ENCODE results near the gene GLIS2. TPM values are rescaled to one million over a fixed set of nuclear protein-coding genes. Genes with fewer than 3 reads are reported as not detected.

The GLIS2 gene
- total RNA-seq, 2 donors from 2014 or later = 0.16 to 0.80 TPM

- Mint-ChIP-seq H3K36me3 (peaks cover 8 to 11% of the 10 kb centered on the region in 2 donors), H3K9me3 (no peaks in the 10 kb centered on the region), H3K27ac (peak overlapping the region in 1 of 2 donors; percentile 72)
- ATAC-seq (peak in 1 of 2 donors; percentile 18), DNase-seq (ENCODE audit: low spot score in 2 of 2) (peak in 1 of 2 donors; percentile 35)
Measured at GRCh38 chr16:4314532-4315185, 1.2 kb upstream of the GLIS2 start.

DNA sequence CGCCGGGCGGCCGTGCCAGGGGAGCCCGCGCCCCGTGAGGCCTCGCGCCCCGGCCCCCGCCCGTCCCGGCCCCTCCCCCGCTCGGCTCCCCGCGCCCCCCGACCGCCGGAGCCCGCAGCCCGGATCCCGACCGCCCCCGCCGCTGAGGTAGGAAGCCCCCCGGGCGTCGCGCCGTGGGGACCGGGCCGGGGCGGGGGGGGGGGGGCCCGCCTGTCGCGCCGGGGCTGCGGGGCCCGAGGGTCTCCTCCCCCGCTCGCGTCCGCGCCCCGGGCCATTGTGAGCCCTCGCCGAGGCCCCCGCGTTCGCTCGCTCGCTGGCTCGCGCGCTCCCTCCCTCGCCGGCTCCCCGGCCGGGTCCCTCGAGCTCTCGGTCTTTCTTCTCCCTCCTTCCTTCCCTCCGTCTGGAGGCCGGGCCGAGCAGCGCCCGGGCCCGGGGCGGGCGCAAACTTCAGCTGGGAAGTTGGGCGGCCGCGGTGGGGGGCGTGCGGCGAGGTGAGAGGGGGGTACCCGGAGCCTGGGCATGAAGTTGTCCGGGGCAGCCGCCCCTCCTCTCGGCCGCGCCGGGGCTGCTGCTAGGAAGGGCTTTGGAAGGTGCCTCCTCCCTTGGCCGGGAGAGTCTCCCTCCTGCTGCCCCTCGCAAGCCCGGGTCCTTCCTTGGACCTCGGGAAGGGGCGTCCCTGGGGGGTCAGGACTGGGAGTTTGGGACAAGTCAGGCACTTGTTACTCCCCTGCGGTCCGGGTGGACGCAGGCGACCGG lies 419 bp downstream of the GLIS2 start:
- H3K9me3 Mint-ChIP-seq = no peaks in the 10 kb centered on the region
- peaks cover 8 to 11% of the 10 kb centered on the region in 2 donors for H3K36me3 Mint-ChIP-seq
- DNase-seq (ENCODE audit: low spot score in 2 of 2) (no peak), ATAC-seq (peak in 1 of 2 donors; percentile 11)
- no peak overlapping the region for H3K27ac Mint-ChIP-seq

- H3K9me3 Mint-ChIP-seq = no peaks in the 10 kb centered on the region
- no peak for DNase-seq (ENCODE audit: low spot score in 2 of 2)
- no peak overlapping the region for H3K27ac Mint-ChIP-seq
- no peak for ATAC-seq
- H3K36me3 Mint-ChIP-seq = peaks cover 8 to 11% of the 10 kb centered on the region in 2 donors
Measured at GRCh38 chr16:4316864-4317531, 1.1 kb downstream of the GLIS2 start.

DNA sequence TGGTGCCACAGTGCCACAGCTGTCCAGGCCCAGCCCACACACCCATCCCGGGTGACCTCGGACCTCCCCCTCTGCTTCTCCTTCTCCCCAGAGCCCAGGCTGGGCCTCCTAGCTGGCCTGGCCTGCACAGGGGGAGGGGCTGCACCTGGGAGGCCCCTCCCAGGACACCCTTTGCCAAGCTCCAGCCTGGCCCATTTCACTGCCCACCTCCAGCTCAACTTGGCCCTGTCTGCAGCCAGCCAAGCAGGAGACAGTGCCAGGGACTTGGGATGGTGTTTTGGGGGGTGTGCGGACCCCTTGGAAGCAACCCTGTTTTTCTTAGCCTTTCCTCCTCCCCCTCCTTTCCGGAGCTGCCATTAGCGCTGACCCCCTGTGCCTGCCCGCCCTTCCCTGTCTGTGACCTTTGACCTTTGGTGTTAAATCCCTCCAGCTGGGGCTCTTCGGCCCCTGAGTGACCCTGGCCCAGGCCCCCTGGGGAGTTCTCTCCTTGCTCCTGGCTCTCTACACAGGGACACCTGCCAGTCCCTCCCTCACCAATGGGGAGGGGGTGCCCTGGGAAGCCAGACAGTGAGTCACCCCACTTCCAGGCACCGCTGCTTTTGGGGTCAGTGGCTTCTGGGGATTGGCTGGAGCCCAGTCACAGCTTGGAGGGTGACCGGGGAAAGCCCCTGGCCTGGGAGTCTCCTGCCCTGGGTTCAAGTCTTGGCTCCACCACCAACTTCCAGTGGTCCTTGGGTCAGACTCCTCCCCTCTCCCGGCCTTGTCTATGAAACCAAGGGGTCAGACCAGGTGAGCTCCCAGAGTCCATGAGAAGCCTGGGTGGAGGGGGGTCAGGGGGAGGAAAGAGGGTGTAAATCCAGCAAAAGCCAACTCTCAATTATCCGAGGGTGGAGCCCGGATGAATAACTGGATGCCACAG lies 1.9 kb downstream of the GLIS2 start:
- ATAC-seq = no peak
- Mint-ChIP-seq H3K36me3 (peaks cover 8 to 11% of the 10 kb centered on the region in 2 donors), H3K9me3 (no peaks in the 10 kb centered on the region), H3K27ac (no peak overlapping the region)
- DNase-seq (ENCODE audit: low spot score in 2 of 2) = no peak

DNA sequence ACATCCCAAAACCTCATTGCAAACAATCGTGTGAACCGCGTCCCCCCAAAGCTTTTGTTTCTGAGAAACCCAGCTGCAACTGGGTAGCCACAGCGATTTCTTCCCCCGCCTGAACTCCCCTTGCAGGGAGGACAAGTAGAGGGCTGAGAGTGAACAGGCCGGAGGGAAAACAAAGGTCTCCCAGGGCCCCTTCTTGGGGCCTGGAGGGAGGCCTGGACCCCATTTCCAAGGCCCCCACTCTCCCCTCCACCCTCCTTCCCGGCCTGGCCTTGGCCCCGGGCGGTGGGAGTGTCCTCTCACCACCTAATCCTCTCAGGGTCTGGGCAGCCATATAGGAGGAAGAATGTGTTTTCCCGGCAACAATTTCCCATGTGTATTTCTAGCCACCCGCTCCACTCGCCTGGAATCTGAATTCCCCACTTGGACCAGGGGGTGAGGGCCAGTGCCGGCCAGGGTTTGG lies 2.6 kb downstream of the GLIS2 start:
- DNase-seq (ENCODE audit: low spot score in 2 of 2) = no peak
- peaks cover 8 to 11% of the 10 kb centered on the region in 2 donors for H3K36me3 Mint-ChIP-seq
- no peak overlapping the region for H3K27ac Mint-ChIP-seq
- ATAC-seq = no peak
- no peaks in the 10 kb centered on the region for H3K9me3 Mint-ChIP-seq

DNA sequence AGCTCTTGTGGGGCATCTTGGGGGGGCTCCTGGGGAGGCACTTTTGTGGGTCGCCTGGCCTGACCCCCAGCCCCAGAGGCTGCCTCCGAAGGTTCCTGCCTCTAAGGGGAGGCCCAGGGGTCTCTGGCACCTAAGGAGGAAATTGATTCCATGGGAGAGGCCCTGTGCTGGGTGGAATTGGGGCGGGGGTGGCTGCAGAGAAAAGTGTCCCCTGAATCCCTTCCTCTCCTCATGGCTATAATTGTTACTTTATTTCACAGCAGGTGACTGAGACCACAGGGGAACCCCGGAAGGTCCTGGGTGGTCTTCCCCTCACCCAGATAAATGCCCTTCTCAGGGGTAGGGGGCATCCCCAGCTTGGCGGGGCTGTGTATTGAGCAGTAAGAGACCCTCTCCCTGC lies 3.1 kb downstream of the GLIS2 start:
- no peak for DNase-seq (ENCODE audit: low spot score in 2 of 2)
- Mint-ChIP-seq H3K27ac (no peak overlapping the region), H3K9me3 (no peaks in the 10 kb centered on the region), H3K36me3 (peaks cover 8 to 11% of the 10 kb centered on the region in 2 donors)
- no peak for ATAC-seq

GRCh38 chr16:4319454-4320421 lies 3.9 kb downstream of the GLIS2 start:
- H3K27ac Mint-ChIP-seq = no peak overlapping the region
- DNase-seq (ENCODE audit: low spot score in 2 of 2) (peak in 1 of 2 donors; percentile 45), ATAC-seq (peak; percentile 39)
- no peaks in the 10 kb centered on the region for H3K9me3 Mint-ChIP-seq
- peaks cover 2 to 4% of the 10 kb centered on the region in 2 donors for H3K36me3 Mint-ChIP-seq

DNA sequence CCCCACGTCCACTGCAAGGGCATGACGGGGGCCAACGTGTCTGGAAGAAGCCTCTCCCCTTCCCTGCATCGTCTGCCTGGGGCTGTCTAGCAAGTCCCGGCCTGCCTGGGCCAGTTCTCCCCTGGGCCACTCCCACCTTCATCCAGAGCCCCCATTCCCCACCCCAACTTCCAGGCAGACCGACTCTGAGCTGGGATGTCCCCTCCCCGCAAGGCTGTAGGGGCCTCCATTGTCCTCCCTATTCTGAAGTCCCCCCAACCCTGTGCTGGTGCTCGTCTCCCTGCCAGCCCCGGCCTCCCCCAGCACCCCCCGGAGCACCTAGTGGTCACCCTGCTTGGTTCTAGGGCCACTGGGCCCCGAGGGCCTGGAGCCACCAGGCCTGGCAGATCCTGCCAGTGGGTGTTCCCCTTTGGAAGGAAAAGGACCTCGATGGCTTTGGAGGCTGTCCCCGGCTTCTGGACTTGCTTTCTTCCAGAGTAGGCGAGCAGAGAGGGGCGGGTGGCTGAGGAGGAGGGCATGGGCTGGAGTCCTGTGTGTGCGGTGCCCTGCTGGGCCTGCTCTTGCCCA lies 4.8 kb downstream of the GLIS2 start:
- Mint-ChIP-seq H3K36me3 (no peaks in the 10 kb centered on the region), H3K27ac (no peak overlapping the region), H3K9me3 (no peaks in the 10 kb centered on the region)
- DNase-seq (ENCODE audit: low spot score in 2 of 2) = no peak
- no peak for ATAC-seq

DNA sequence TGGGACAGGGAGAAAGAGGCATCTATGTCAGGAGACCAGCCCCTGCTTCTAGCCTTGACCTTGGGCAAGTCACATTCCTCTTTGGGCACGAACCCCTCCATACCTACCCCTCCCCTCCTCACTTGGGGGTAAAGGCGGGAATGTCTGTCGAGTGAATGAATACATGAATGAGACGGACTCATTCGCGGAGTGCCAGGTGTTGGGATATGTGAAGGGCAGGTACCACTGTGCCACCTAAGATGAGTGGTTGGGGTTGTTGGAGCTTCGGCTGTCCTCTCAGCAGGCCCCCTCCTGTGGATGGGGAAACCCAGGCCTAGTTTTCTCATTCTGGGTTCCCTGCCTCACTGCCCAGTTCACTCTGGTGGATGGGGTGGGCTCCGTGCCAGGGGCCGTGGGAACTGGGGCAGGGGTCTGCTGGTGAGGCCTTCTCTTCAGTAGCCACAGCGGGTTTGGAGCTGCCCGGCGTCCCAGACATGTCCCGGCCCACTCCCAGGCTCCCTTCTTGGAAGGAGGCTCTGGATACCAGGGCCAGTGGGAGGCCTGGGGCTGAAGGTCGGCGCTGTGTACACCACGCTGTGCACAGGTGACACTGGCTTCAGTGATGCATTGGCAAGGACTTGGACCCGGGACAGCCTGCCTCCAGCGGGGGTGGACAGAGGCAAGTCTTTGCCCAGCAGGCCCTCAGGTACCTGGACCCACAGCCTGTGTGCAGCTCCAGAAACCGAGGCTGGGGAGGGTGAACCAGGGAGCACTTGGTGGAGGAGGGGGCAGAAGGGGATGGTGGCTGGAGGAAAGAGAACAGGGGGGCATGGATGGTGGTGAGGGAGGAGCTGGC lies 5.6 kb downstream of the GLIS2 start:
- Mint-ChIP-seq H3K27ac (no peak overlapping the region), H3K36me3 (no peaks in the 10 kb centered on the region), H3K9me3 (no peaks in the 10 kb centered on the region)
- no peak for DNase-seq (ENCODE audit: low spot score in 2 of 2)
- ATAC-seq = no peak

DNA sequence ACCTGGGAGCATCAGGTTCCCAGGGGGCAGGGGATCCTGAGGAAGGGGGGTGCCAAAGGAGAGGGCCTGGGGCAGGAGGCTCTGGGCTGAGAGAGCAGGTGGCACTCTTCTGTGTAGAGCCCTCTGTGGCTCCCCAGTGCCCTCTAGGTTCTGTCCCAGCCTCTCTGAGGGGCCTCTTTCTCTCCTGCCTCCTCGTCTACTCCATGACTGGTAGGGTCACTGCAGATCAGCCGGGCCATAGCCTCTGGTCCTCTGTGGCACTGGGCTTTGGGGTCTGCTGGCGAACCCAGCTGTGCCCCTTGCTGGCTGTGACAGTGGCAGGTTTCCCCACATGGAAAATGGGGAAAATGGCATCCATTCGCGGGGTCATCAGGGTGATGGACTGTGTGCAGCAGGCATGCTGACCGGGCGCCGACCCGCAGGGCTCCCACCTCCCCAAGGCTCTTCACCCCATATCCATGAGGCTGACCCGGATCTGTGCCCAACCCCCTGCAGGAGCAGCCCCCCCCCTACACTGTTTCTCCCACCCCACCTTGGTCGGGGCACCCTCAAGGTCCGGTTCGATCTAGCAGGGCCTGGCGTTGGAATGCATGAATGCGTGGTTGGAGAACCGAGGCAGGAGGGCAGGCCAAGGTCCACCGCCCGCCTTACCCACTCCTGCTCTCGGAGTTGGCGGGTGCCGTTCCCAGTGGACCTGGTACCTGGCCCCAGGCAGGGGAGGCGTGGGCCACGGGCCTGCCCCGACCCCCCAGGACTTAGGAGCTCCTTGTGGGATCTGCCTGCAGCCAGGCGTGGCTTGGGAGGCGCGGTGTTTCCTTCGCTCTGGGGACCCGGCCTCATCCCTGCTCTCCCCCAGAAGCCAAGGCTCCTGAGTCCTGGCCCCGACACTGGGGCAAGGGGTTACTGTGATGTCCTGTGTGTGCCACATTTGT lies 6.5 kb downstream of the GLIS2 start:
- Mint-ChIP-seq H3K9me3 (no peaks in the 10 kb centered on the region), H3K36me3 (no peaks in the 10 kb centered on the region), H3K27ac (no peak overlapping the region)
- no peak for ATAC-seq
- DNase-seq (ENCODE audit: low spot score in 2 of 2) = no peak

DNA sequence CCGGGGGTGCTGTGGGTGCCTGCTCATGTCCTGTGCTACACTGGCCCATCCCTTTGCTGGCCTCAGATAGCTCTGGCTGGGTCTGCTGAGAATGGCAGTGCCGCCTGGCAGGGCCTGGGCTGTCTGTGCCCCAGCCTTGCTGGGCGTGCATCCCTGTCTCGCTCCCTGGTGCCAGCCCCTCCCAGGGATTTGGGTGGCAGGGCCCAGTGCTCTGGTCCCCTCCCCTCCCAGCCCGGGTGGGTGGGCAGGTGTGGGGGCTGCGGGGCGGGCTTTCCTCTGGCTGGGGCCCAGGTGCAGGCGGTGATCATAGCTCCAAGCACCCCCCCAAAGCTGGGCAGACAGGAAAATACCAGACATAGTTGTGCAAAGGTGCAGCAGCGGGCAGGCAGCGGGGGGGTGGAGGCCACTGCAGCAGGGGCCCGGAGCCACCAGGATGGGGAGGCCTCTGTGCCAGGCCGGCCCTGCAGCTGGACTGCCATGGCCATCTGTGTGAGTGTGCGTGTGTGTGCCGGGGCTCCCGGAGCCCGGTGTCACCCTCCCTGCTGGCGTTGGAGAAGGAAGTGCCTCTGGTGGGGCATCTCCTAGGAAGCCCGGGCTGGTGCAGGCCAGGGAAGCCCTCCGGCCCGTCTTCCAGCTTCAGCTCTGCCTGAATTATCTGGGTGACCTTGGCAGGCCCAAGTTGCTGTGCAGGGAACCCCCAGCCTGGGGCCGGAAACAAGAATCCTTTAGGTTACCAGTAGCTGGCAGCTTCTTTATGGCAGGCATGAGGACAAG lies 7.4 kb downstream of the GLIS2 start:
- H3K27ac Mint-ChIP-seq = no peak overlapping the region
- DNase-seq (ENCODE audit: low spot score in 2 of 2) = no peak
- ATAC-seq = no peak
- H3K36me3 Mint-ChIP-seq = no peaks in the 10 kb centered on the region
- no peaks in the 10 kb centered on the region for H3K9me3 Mint-ChIP-seq

- no peaks in the 10 kb centered on the region for H3K9me3 Mint-ChIP-seq
Measured at GRCh38 chr16:4323845-4324488, 8.1 kb downstream of the GLIS2 start.

More at GRCh38 chr16:4323845-4324488, 8.1 kb downstream of the GLIS2 start:
- DNase-seq (ENCODE audit: low spot score in 2 of 2) (no peak), ATAC-seq (no peak)
- no peak overlapping the region for H3K27ac Mint-ChIP-seq
- H3K36me3 Mint-ChIP-seq = no peaks in the 10 kb centered on the region
